ENCODE data around the gene GRM2.
"Not testable (repeated sequence)": the region's sequence is repeated elsewhere in the genome, so short reads cannot be mapped to it uniquely, and the experiment has no call there.

The GRM2 gene

DNA sequence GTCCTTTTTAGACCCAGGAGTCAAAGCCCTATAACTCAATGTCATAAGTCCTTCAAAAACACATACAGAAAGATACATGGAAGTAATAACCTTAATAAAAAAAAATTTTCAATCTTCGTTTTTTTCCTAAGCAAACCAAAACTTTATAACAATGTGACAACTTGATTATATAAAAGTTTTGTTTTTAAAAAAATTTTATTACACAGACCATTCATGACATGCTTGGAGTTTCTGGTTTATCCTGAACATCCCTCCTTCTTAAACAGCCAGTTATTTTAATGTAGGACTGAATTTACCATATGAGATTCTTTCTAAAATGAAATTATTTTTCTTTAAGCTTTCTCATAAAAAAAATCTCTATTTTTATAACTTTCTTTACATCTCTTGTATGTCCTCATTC is 41.5 kb downstream of the GRM2 start:
- Mint-ChIP-seq H3K27ac (no peak overlapping the region), H3K9me3 (ENCODE audit: low read depth) (no peaks in the 10 kb centered on the region), H3K36me3 (no peaks in the 10 kb centered on the region), H3K4me1 (ENCODE audit: low read depth) (peaks cover 14% of the 10 kb centered on the region), H3K4me3 (no peak overlapping the region), H3K27me3 (no peaks in the 10 kb centered on the region)

DNA sequence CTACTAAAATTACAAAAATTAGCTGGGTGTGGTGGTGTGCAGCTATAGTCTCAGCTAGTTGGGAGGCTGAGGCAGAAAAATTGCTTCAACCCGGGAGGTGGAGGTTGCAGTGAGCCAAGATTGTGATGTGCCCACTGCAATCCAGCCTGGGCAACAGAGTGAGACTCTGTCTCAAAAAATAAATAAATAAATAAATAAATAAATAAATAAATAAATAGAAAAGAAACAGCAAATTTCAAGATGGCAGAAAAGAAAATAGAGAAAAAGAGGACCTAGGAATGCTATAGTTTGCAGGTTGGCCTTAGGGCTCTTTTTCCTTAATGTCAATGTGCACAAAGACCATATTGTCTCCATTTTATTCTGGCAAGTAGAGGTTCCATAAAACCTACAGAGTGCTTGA is 44.0 kb downstream of the GRM2 start:
- H3K4me3 Mint-ChIP-seq, result no peak overlapping the region
- H3K4me1 Mint-ChIP-seq (ENCODE audit: low read depth), result peaks cover 14% of the 10 kb centered on the region
- H3K27me3 Mint-ChIP-seq, result no peaks in the 10 kb centered on the region
- no peaks in the 10 kb centered on the region for H3K9me3 Mint-ChIP-seq (ENCODE audit: low read depth)
- H3K27ac Mint-ChIP-seq, result no peak overlapping the region
- H3K36me3 Mint-ChIP-seq, result no peaks in the 10 kb centered on the region

DNA sequence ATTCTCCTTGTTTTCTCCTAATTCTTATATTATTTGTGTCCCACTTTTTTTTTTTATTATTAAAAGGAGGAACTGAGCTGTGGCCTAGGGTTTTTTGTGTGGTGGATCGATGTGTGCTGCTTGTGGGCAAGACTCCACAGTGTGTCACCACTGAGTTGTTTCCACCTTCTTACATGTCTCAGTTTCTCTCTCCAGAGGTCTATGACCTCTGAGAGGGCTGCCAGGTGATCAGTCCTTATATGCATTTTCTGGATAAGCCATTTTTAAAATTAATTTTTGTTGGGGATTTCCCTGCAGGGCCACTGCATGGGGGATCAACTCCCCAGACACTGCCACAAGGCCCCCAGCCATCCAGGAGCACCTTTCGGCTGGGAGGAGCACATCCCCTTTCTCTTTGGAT is 44.4 kb downstream of the GRM2 start:
- Mint-ChIP-seq H3K4me3 (no peak overlapping the region), H3K27me3 (no peaks in the 10 kb centered on the region), H3K9me3 (ENCODE audit: low read depth) (peaks cover 3% of the 10 kb centered on the region), H3K36me3 (no peaks in the 10 kb centered on the region), H3K4me1 (ENCODE audit: low read depth) (peaks cover 14% of the 10 kb centered on the region), H3K27ac (no peak overlapping the region)

DNA sequence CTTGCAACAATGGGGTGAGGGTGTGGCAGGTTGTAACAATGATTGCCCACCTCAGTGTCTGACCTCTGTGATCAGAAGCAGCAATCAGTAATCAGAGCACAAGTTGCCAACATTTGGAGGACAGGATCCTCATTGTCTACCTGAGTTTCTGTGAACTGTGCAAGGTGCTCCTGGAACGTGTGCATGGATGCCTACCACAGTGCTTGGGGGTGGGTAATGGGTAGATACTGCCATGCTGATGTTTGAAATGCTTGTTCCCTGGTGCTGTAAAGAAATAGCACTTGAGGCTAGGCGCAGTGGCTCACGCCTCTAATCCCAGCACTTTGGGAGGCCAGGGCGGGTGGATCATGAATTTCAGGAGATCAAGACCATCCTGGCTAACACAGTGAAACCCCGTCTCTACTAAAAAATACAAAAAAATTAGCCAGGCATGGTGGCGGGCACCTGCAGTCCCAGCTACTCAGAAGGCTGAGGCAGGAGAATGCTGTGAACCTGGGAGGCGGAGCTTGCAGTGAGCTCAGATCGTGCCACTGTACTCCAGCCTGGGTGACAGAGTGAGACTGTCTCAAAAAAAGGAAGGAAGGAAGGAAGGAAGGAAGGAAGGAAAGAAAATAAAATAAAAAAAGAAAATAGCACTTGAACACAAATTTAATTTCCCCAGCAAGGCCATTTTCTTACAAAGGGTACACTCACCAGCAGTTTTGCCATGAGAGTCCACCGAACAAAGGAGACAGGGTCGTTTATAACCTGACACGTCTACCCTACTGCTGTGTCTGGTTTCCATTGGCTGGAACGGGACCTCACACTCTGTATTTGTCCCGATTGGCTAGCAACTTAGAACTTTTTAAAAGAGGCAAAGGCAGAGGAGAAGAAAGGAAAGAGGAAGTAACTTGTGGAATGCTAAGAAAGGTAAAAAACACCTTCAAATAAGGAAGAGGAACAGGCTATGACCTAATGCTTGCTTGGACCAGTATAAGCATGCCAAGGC is 47.2 kb downstream of the GRM2 start:
- H3K36me3 Mint-ChIP-seq; H3K27ac Mint-ChIP-seq; H3K27me3 Mint-ChIP-seq; H3K4me3 Mint-ChIP-seq; H3K9me3 Mint-ChIP-seq (ENCODE audit: low read depth); H3K4me1 Mint-ChIP-seq (ENCODE audit: low read depth): not testable (repeated sequence)

DNA sequence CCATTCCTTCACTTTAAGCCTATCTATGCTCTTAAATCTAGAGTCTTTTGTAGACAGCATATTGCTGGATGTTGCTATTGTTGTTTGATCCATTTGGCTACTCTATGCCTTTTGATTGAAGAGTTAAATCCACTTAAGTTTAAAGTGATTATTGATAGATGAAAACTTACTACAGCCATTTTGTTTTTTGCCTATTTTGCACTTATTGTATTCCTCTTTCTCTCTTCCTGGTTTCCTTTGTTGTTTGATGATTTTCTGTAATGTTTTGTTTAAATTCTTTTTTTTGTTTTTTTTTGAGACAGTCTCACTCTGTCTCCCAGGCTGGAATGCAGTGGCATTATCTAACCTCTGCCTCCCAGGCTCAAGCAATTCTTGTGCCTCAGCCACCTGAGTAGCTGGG is 52.3 kb downstream of the GRM2 start:
- peaks cover 18% of the 10 kb centered on the region for H3K9me3 Mint-ChIP-seq (ENCODE audit: low read depth)
- peaks cover 9% of the 10 kb centered on the region for H3K36me3 Mint-ChIP-seq
- no peak overlapping the region for H3K4me3 Mint-ChIP-seq
- H3K27me3 Mint-ChIP-seq, result no peaks in the 10 kb centered on the region
- H3K4me1 Mint-ChIP-seq (ENCODE audit: low read depth), result no peaks in the 10 kb centered on the region
- H3K27ac Mint-ChIP-seq, result no peak overlapping the region
